GM12892 (cell line): ENCODE results near the gene CRTC3. TPM values are rescaled to one million over a fixed set of nuclear protein-coding genes. Genes with fewer than 3 reads are reported as not detected.
A peak's percentile ranks its signal among the peaks of the same experiment; 100 is the strongest.

Experiments
- DNase-seq: peaks from one replicate; pipeline ENCODE4 v3.0.0; 2011; ENCODE audit not compliant: insufficient read length
- FAIRE-seq: peaks from 2 replicates; lab custom pipeline; 2011; peaks lifted over from hg19 to GRCh38; lab: Jason Lieb, UNC
- POLR2A ChIP-seq: IDR thresholded peaks from 2 replicates; pipeline ENCODE4 v1.6.1; 2011; ENCODE audit warnings: low read depth, low read length, control low read depth
- POLR2AphosphoS5 ChIP-seq: IDR thresholded peaks from 2 replicates; pipeline ENCODE4 v1.6.1; 2011; ENCODE audit warnings: low read depth, low read length, control low read depth
- TAF1 ChIP-seq: IDR thresholded peaks from 2 replicates; pipeline ENCODE4 v1.6.1; 2011; ENCODE audit warnings: low read depth, mild to moderate bottlenecking, control low read depth, low read length, borderline replicate concordance
- polyA plus RNA-seq: library from polyadenylated mRNA; unstranded; fragments of >200 nt; gene quantifications from one replicate; pipeline ENCODE4 v1.2.1, GENCODE V29; 2012; ENCODE audit warnings: missing spikeins, inconsistent platforms; ENCODE audit not compliant: missing spikeins

CRTC3 gene, protein sequence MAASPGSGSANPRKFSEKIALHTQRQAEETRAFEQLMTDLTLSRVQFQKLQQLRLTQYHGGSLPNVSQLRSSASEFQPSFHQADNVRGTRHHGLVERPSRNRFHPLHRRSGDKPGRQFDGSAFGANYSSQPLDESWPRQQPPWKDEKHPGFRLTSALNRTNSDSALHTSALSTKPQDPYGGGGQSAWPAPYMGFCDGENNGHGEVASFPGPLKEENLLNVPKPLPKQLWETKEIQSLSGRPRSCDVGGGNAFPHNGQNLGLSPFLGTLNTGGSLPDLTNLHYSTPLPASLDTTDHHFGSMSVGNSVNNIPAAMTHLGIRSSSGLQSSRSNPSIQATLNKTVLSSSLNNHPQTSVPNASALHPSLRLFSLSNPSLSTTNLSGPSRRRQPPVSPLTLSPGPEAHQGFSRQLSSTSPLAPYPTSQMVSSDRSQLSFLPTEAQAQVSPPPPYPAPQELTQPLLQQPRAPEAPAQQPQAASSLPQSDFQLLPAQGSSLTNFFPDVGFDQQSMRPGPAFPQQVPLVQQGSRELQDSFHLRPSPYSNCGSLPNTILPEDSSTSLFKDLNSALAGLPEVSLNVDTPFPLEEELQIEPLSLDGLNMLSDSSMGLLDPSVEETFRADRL
- polyA plus RNA-seq: 18.4 TPM

- DNase-seq: peak; percentile 75
- FAIRE-seq: peak; percentile 74
- TF ChIP-seq POLR2AphosphoS5 (no peak), POLR2A (peak; percentile 64; the same call in 1 of the 2 replicates), TAF1 (no peak)
These were observed at the start of gene CRTC3 for GRCh38 chr15:90529371-90530249. Gene CRTC3 (plus strand): TSS chr15:90529923. CDS start chr15:90530072, 149 bp downstream.

DNA sequence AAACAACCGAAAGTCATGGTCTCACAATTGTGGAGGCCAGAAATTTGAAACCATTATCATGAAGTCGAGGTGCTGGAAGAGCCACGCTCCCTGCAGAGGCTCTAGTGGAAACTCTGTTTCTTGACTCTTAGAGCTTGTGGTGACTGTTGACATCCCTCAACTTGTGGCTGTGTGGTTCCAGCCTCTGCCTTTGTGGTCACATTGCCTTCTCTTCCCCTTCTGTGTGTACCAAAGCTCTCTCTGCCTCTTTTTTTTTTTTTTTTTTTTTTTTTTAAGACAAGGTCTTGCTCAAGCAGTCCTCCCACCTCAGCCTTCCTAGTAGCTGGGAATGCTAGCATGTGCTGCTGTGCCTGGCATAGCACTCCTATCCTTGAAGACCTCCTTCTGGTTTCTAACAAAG is 48.7 kb upstream of the CRTC3 start:
- FAIRE-seq (no peak), DNase-seq (no peak)
- TF ChIP-seq POLR2A (no peak), TAF1 (no peak), POLR2AphosphoS5 (no peak)

DNA sequence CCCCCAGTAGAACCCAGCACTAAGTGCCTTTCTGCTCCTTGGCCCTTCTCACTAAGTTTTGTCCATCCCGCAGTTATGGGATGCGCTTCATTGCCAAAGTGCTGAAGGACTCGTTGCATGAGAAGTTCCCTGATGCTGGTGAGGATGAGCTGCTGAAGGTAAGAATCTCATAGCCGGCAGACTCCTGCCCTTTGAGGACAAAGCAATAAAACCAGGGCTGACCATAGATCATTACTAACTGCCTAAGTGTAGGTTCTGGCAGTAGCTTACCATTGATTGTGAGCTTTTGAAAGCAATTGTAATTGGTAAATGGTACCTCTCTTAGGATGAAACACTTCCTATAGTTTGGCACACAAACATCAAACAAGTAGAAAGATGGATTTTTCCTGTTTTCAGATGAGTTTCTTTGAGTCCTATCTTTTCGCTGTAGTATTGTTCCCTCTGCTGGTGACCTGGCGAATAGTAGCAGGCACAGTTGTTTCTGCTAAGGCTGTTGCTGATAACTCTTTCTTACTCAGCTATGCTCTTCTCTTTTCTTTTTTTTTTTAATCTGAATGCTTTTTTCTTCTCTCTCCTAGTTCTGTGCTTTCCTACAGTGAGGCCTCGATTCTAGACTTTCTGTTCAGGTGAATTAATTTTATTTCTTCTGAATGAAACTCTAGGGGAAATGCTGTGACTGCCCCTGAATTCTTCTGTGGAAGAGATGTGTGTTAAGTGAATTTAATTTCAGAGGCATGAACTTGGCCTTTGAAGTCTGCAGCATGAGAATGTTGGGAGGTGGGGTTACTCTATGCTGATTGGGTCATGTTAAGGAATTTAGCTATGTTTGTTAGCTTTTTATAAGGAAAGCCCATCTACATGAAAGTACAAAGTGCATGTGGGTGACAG is 47.4 kb upstream of the CRTC3 start:
- TF ChIP-seq TAF1: no peak
- TF ChIP-seq POLR2AphosphoS5: no peak
- no peak for TF ChIP-seq POLR2A
- FAIRE-seq (peak; percentile 36), DNase-seq (no peak)

GRCh38 chr15:90483012-90483307 is 46.8 kb upstream of the CRTC3 start:
- FAIRE-seq (no peak), DNase-seq (no peak)
- no peak for TF ChIP-seq TAF1
- TF ChIP-seq POLR2AphosphoS5: no peak
- no peak for TF ChIP-seq POLR2A

DNA sequence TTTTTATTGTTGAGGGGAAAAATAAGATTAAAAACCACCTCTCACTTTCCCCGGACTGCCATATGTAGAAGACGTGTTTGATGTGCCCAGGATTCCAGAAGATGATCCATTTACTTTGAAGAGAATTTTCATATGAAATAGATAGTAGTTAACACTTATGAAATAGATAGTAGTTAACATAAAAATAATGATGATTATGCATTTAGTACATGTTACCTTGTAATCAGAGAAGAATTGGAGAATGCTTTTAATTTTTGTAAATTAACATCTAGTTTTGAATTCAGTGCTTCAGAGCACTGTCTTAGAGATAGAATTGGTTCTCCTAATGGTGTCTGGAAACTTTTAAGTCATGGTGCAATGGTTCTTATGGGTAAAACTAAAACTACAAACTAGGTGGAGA is 46.1 kb upstream of the CRTC3 start:
- DNase-seq (no peak), FAIRE-seq (no peak)
- TF ChIP-seq POLR2AphosphoS5 (no peak), POLR2A (no peak), TAF1 (no peak)

- no peak for DNase-seq
- no peak for FAIRE-seq
- TF ChIP-seq TAF1 (no peak), POLR2A (no peak), POLR2AphosphoS5 (no peak)
These were observed 42.5 kb upstream of the CRTC3 start for GRCh38 chr15:90487186-90487585.

DNA sequence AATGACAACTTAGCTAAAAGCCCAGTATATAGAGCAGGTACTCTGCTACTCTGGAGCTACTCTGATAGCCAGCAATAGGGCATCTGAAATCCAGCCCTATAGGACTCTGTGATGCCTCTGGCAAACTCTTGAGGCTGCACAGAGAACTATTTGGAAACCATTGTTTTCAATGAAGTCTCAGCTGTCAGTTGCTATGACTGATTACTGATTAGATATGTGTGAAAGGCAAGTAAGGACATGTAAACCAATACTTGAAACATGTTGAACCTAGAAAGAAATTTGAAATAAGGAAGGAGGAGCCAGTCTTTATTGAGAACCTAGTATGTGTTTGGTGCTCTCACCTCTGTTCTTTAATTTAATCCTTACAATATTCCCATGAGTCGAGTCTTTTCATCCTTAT is 40.2 kb upstream of the CRTC3 start:
- FAIRE-seq (no peak), DNase-seq (no peak)
- TF ChIP-seq POLR2AphosphoS5: no peak
- no peak for TF ChIP-seq TAF1
- no peak for TF ChIP-seq POLR2A

GRCh38 chr15:90489944-90490343 is 39.8 kb upstream of the CRTC3 start:
- no peak for DNase-seq
- no peak for FAIRE-seq
- TF ChIP-seq TAF1 (no peak), POLR2AphosphoS5 (no peak), POLR2A (no peak)

- DNase-seq: no peak
- FAIRE-seq: no peak
- TF ChIP-seq POLR2AphosphoS5: no peak
- no peak for TF ChIP-seq TAF1
- TF ChIP-seq POLR2A: no peak
These were observed 36.1 kb upstream of the CRTC3 start for GRCh38 chr15:90493647-90494046.

GRCh38 chr15:90495067-90495466 is 34.7 kb upstream of the CRTC3 start:
- DNase-seq (no peak), FAIRE-seq (no peak)
- TF ChIP-seq POLR2A (no peak), POLR2AphosphoS5 (no peak), TAF1 (no peak)

DNA sequence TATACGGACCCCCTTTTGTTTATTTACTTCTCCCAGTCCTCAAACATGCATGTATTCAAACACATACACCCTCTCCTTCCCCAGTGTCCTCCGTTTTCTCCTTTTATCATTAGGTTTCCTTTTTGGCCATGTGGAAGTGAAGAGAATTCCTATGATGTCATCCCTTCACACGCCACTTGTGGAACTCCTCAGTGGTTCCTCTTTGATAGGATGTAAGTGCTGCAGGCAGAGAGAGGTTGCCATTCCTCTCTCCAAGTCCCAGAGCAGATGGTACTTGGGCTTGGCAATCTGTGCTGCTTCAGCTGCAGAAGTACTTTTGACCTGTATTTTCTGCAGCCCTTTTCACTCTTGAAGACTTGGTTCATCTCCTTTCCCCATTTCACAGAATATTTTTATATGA is 32.9 kb upstream of the CRTC3 start:
- FAIRE-seq: no peak
- TF ChIP-seq TAF1: no peak
- no peak for TF ChIP-seq POLR2A
- no peak for TF ChIP-seq POLR2AphosphoS5
- no peak for DNase-seq

DNA sequence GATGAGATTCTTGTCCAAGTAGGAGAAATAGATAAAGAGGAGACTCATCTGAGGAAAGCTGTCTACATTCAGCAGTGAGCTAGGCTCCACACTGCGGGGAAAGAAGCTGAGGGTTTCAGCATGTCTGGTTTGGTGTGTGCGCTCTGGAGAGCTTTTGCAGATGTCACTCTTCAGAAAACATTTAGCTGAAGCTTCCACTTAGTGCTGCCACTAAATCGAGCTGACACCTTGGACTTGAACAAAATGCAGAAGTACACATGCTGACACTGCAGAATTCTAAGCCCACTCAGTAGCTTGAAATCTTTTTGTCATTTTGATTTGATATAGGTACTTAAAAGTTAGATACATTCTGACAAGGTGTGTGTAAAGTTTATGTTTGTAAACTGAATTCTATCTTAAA is 32.3 kb upstream of the CRTC3 start:
- DNase-seq (no peak), FAIRE-seq (no peak)
- TF ChIP-seq POLR2A (no peak), POLR2AphosphoS5 (no peak), TAF1 (no peak)
